SK-N-SH treated with all-trans-retinoic acid at 6 μM for 48 hours (cell line): ENCODE results near the gene CDH4.

Source experiments
- ATAC-seq: fragments of 200-7000 bp; cut with Tn5 transposase; 3 replicates; pipeline ENCODE4 v1.9.1; 2020; ENCODE audit warnings: mild to moderate bottlenecking, moderate library complexity
- ARNTL ChIP-seq: fragments of 450-650 bp; formaldehyde crosslinking; IDR thresholded peaks from 2 replicates; pipeline ENCODE4 v1.5.0; 2020; ENCODE audit warnings: low read depth, mild to moderate bottlenecking, moderate library complexity, borderline replicate concordance
- BACH2 ChIP-seq: fragments of 250-450 bp; sonication (Bioruptor Pico); IDR thresholded peaks from 2 replicates; pipeline ENCODE4 v1.9.0; 2021; ENCODE audit warnings: mild to moderate bottlenecking, borderline replicate concordance
- CREB5 ChIP-seq: fragments of 250-450 bp; sonication (Bioruptor Pico); IDR thresholded peaks from 2 replicates; pipeline ENCODE4 v1.5.1; 2020; ENCODE audit warnings: low read depth, mild to moderate bottlenecking, moderate library complexity
- CSRNP3 ChIP-seq: fragments of 250-450 bp; sonication (Bioruptor Pico); IDR thresholded peaks from 2 replicates; pipeline ENCODE4 v1.5.1; 2021; ENCODE audit warnings: mild to moderate bottlenecking, moderate library complexity
- ESRRG ChIP-seq: fragments of 250-450 bp; sonication (Bioruptor Pico); IDR thresholded peaks from 2 replicates; pipeline ENCODE4 v1.6.1; 2021; ENCODE audit warnings: mild to moderate bottlenecking
- GLIS3 ChIP-seq: fragments of 250-450 bp; sonication (Bioruptor Pico); IDR thresholded peaks from 2 replicates; pipeline ENCODE4 v1.5.0; 2020; ENCODE audit warnings: mild to moderate bottlenecking, moderate library complexity
- ISL1 ChIP-seq: fragments of 250-450 bp; sonication (Bioruptor Pico); IDR thresholded peaks from 2 replicates; pipeline ENCODE4 v2.1.2; 2022; ENCODE audit warnings: mild to moderate bottlenecking, moderate library complexity
- OSR1 ChIP-seq: fragments of 250-450 bp; sonication (Bioruptor Pico); IDR thresholded peaks from 2 replicates; pipeline ENCODE4 v1.8.0; 2022; ENCODE audit warnings: moderate library complexity, mild to moderate bottlenecking, inconsistent platforms
- PATZ1 ChIP-seq: fragments of 250-450 bp; sonication (Bioruptor Pico); IDR thresholded peaks from 2 replicates; pipeline ENCODE4 v1.8.0; 2020; ENCODE audit warnings: mild to moderate bottlenecking, moderate library complexity, borderline replicate concordance
- POU6F1 ChIP-seq: fragments of 250-450 bp; sonication (Bioruptor Pico); IDR thresholded peaks from 2 replicates; pipeline ENCODE4 v1.8.0; 2021; ENCODE audit warnings: low read depth, mild to moderate bottlenecking, moderate library complexity, borderline replicate concordance
- PPARA ChIP-seq: fragments of 250-450 bp; sonication (Bioruptor Pico); IDR thresholded peaks from 2 replicates; pipeline ENCODE4 v1.5.0; 2020; ENCODE audit warnings: mild to moderate bottlenecking, borderline replicate concordance
- RARB ChIP-seq: fragments of 250-450 bp; sonication (Bioruptor Pico); IDR thresholded peaks from 2 replicates; pipeline ENCODE4 v1.8.0; 2021; ENCODE audit warnings: mild to moderate bottlenecking, moderate library complexity
- SNAI2 ChIP-seq: fragments of 250-450 bp; sonication (Bioruptor Pico); IDR thresholded peaks from 2 replicates; pipeline ENCODE4 v1.5.0; 2020; ENCODE audit warnings: mild to moderate bottlenecking, moderate library complexity
- TCF4 ChIP-seq: fragments of 250-450 bp; sonication (Bioruptor Pico); IDR thresholded peaks from 2 replicates; pipeline ENCODE4 v1.8.0; 2021; ENCODE audit warnings: mild to moderate bottlenecking, moderate library complexity, borderline replicate concordance
- TSHZ2 ChIP-seq: fragments of 250-450 bp; sonication (Bioruptor Pico); IDR thresholded peaks from 2 replicates; pipeline ENCODE4 v1.5.0; 2020; ENCODE audit warnings: mild to moderate bottlenecking, moderate library complexity
- ZC3H10 ChIP-seq: fragments of 250-450 bp; sonication (Bioruptor Pico); IDR thresholded peaks from 2 replicates; pipeline ENCODE4 v1.5.1; 2021; ENCODE audit warnings: mild to moderate bottlenecking, moderate library complexity
- ZFP3 ChIP-seq: fragments of 250-450 bp; sonication (Bioruptor Pico); IDR thresholded peaks from 2 replicates; pipeline ENCODE4 v1.5.0; 2020; ENCODE audit warnings: mild to moderate bottlenecking, moderate library complexity
- ZFP30 ChIP-seq: fragments of 450-650 bp; formaldehyde crosslinking; IDR thresholded peaks from 2 replicates; pipeline ENCODE4 v1.5.0; 2022; ENCODE audit warnings: mild to moderate bottlenecking, moderate library complexity
- ZNF565 ChIP-seq: fragments of 450-650 bp; formaldehyde crosslinking; conservative IDR thresholded peaks from 2 replicates; pipeline ENCODE4 v1.5.0; 2020; ENCODE audit warnings: low read depth, mild to moderate bottlenecking, moderate library complexity
- ZNF70 ChIP-seq: fragments of 450-650 bp; formaldehyde crosslinking; IDR thresholded peaks from 2 replicates; pipeline ENCODE4 v1.5.0; 2020; ENCODE audit warnings: mild to moderate bottlenecking, moderate library complexity
- ZNF8 ChIP-seq: fragments of 450-650 bp; formaldehyde crosslinking; IDR thresholded peaks from 2 replicates; pipeline ENCODE4 v1.5.0; 2020; ENCODE audit warnings: mild to moderate bottlenecking, moderate library complexity

CDH4 gene

DNA sequence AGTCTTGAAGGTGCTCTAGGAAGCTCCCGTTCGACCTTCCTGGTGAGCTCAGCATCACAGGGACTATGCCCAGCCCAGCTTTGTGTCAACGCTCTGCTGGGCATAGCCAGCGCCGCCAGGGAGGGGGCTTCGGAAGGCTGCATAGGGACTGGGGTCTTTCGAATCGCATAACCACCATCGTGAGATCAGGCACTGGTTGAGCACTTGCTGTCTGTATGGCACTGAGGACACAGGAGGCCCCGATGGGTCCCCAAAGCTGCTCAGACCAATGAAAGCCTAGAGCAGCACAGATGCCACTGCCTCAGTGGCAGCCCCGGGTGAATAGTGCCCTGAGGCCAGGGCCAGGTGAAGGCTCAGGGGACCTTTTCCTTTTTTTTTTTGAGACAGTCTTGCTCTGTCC, 716.9 kb downstream of the CDH4 start:
- TF ChIP-seq GLIS3 (CRISPR knock-in tag) (no peak), BACH2 (CRISPR knock-in tag) (no peak), ZNF70 (CRISPR knock-in tag) (no peak), TSHZ2 (CRISPR knock-in tag) (no peak), CSRNP3 (CRISPR knock-in tag) (no peak), ESRRG (CRISPR knock-in tag) (no peak), TCF4 (no peak), PATZ1 (CRISPR knock-in tag) (no peak), CREB5 (CRISPR knock-in tag) (no peak), ISL1 (CRISPR knock-in tag) (no peak), SNAI2 (CRISPR knock-in tag) (no peak), ZFP30 (CRISPR knock-in tag) (no peak), ZNF8 (no peak), ARNTL (no peak), POU6F1 (CRISPR knock-in tag) (no peak), PPARA (CRISPR knock-in tag) (no peak), ZNF565 (CRISPR knock-in tag) (no peak), RARB (CRISPR knock-in tag) (no peak), OSR1 (CRISPR knock-in tag) (no peak)
- no peak; the same call in 2 of the 3 replicates for ATAC-seq

GRCh38 chr20:61969806-61970205, 717.7 kb downstream of the CDH4 start:
- ATAC-seq, result no peak
- TF ChIP-seq PATZ1 (CRISPR knock-in tag) (no peak), ZFP3 (CRISPR knock-in tag) (no peak), RARB (CRISPR knock-in tag) (no peak), ARNTL (no peak), GLIS3 (CRISPR knock-in tag) (no peak), CSRNP3 (CRISPR knock-in tag) (no peak), SNAI2 (CRISPR knock-in tag) (no peak), ESRRG (CRISPR knock-in tag) (no peak), BACH2 (CRISPR knock-in tag) (no peak), ZC3H10 (CRISPR knock-in tag) (no peak), ZFP30 (CRISPR knock-in tag) (no peak), PPARA (CRISPR knock-in tag) (no peak)
- TF ChIP-seq, all 23 proteins: peak for 0
